ENCODE measurements around the gene ENO3. TPM values are rescaled to one million over a fixed set of nuclear protein-coding genes. Genes with fewer than 3 reads are reported as not detected.
"Not testable (repeated sequence)": the region's sequence is repeated elsewhere in the genome, so short reads cannot be mapped to it uniquely, and the experiment has no call there.

ENO3 gene
- total RNA-seq, 4 donors from 2014 or later = 1.0 to 7.9 (median 4.9) TPM

- peak; percentile 92 to 97 for DNase-seq (ENCODE audit: low spot score in 2 of 2)
- 11 to 13% methylated on average over 12 to 19 of the region's 20 CpGs for WGBS, 2 donors
- TF ChIP-seq CTCF (IDR thresholded peaks at IDR 0.05) (peak in 1 of 3 donors; percentile 32), POLR2A (IDR thresholded peaks at IDR 0.05) (no peak)
- intact Hi-C loops (cut with DNase I; ENCODE audit: low total_unique reads) = loop anchor here (5.0 kb wide), 1 partner anchor 88 kb away; the partner anchor contains the start of genes INCA1 and KIF1C
- no peak overlapping the region for H3K4me3 ChIP-seq (ENCODE audit: low read depth, poor library complexity, severe bottlenecking)
These were observed 42.0 kb upstream of the ENO3 start for GRCh38 chr17:4908711-4909496.

GRCh38 chr17:4913994-4914393 lies 36.9 kb upstream of the ENO3 start:
- no peak overlapping the region for H3K4me3 ChIP-seq (ENCODE audit: low read depth, poor library complexity, severe bottlenecking)
- WGBS, 2 donors = 72 to 86% methylated on average over 1 of the region's 1 CpG
- intact Hi-C loops (cut with DNase I; ENCODE audit: low total_unique reads) = no loop called here
- no peak for TF ChIP-seq CTCF (IDR thresholded peaks at IDR 0.05)
- no peak for TF ChIP-seq POLR2A (IDR thresholded peaks at IDR 0.05)
- no peak for DNase-seq (ENCODE audit: low spot score in 2 of 2)

- intact Hi-C loops (cut with DNase I; ENCODE audit: low total_unique reads); H3K4me3 ChIP-seq (ENCODE audit: low read depth, poor library complexity, severe bottlenecking); DNase-seq (ENCODE audit: low spot score in 2 of 2): not testable (repeated sequence)
- 93% methylated on average over 4 of the region's 4 CpGs for WGBS, 2 donors
These were observed 36.4 kb upstream of the ENO3 start for GRCh38 chr17:4914551-4914950.

- TF ChIP-seq POLR2A (IDR thresholded peaks at IDR 0.05) (no peak), CTCF (IDR thresholded peaks at IDR 0.05) (no peak)
- DNase-seq (ENCODE audit: low spot score in 2 of 2) = no peak
- WGBS, 2 donors = 60 to 62% methylated on average over 8 of the region's 8 CpGs
- intact Hi-C loops (cut with DNase I; ENCODE audit: low total_unique reads) = no loop called here
- no peak overlapping the region for H3K4me3 ChIP-seq (ENCODE audit: low read depth, poor library complexity, severe bottlenecking)
These were observed 31.3 kb upstream of the ENO3 start for GRCh38 chr17:4919511-4920047.

GRCh38 chr17:4920351-4921048 lies 30.4 kb upstream of the ENO3 start:
- DNase-seq (ENCODE audit: low spot score in 2 of 2) = no peak
- intact Hi-C loops (cut with DNase I; ENCODE audit: low total_unique reads) = no loop called here
- TF ChIP-seq POLR2A (IDR thresholded peaks at IDR 0.05) = no peak
- no peak for TF ChIP-seq CTCF (IDR thresholded peaks at IDR 0.05)
- 69 to 79% methylated on average over 10 of the region's 10 CpGs for WGBS, 2 donors
- no peak overlapping the region for H3K4me3 ChIP-seq (ENCODE audit: low read depth, poor library complexity, severe bottlenecking)

- WGBS, 2 donors = 90 to 93% methylated on average over 4 of the region's 4 CpGs
- TF ChIP-seq CTCF (IDR thresholded peaks at IDR 0.05) (no peak), POLR2A (IDR thresholded peaks at IDR 0.05) (no peak)
- H3K4me3 ChIP-seq (ENCODE audit: low read depth, poor library complexity, severe bottlenecking) = no peak overlapping the region
- intact Hi-C loops (cut with DNase I; ENCODE audit: low total_unique reads) = no loop called here
- DNase-seq (ENCODE audit: low spot score in 2 of 2) = no peak
These were observed 29.6 kb upstream of the ENO3 start for GRCh38 chr17:4921320-4921719.

- H3K4me3 ChIP-seq (ENCODE audit: low read depth, poor library complexity, severe bottlenecking); intact Hi-C loops (cut with DNase I; ENCODE audit: low total_unique reads); DNase-seq (ENCODE audit: low spot score in 2 of 2): not testable (repeated sequence)
- WGBS, 2 donors = 85 to 86% methylated on average over 21 to 24 of the region's 24 CpGs
These were observed 24.2 kb upstream of the ENO3 start for GRCh38 chr17:4926577-4927335.
